Hair follicular keratinocyte (primary cell): Measurements from ENCODE around the gene POLG2. TPM values are rescaled to one million over a fixed set of nuclear protein-coding genes. Genes with fewer than 3 reads are reported as not detected.

Source experiments
- total RNA-seq: library from RNA; depleted of rRNA; stranded (reverse); fragments of >200 nt; gene quantifications from 2 replicates; pipeline ENCODE4 v1.2.3, GENCODE V29; 2015

The POLG2 gene
- 5.2 and 5.8 TPM in 2 replicates for total RNA-seq

GRCh38 chr17:64496786-64497564 lies at the start of gene POLG2:
Gene POLG2, minus strand, starts transcription at chr17:64497054. Its CDS starts 86 bp downstream, at chr17:64496968.

GRCh38 chr17:64506576-64507412 lies 9.9 kb upstream of the POLG2 start, which contains the start of gene CEP95:
Gene CEP95, plus strand, starts transcription at chr17:64506977. Its CDS starts 121 bp downstream, at chr17:64507098.

GRCh38 chr17:64506201-64506575 lies 9.3 kb upstream of the POLG2 start, which contains the start of gene DDX5:
Gene DDX5, minus strand, starts transcription at chr17:64506289. Its CDS starts 170 bp downstream, at chr17:64506119.

GRCh38 chr17:64448665-64449512 lies 48.0 kb downstream of the POLG2 start, which contains the start of gene MILR1:
Gene MILR1, plus strand, starts transcription at chr17:64449115. Its CDS starts 54 bp downstream, at chr17:64449169.

Other genes with a start within 250 kb of the POLG2 start
- gene TEX2, start 233.8 kb downstream of the POLG2 start, total RNA-seq, result 31.6 and 33.7 TPM in 2 replicates
- gene PECAM1, start 106.2 kb downstream of the POLG2 start, total RNA-seq, result not detected in 2 replicates
- gene MILR1, start 47.9 kb downstream of the POLG2 start, total RNA-seq, result 2.4 TPM in 1 of 2 replicates, not detected in the other
- 267 and 428 TPM in 2 replicates for gene DDX5, start 9.2 kb upstream of the POLG2 start, total RNA-seq
- gene CEP95, start 9.9 kb upstream of the POLG2 start, total RNA-seq, result 12.2 and 17.2 TPM in 2 replicates
- gene SMURF2, start 165.3 kb upstream of the POLG2 start, total RNA-seq, result 70.0 and 101 TPM in 2 replicates